GM19463 (cell line): ENCODE results near the gene GJA10.
A peak's percentile ranks its signal among the peaks of the same experiment; 100 is the strongest.

Source experiments
- ATAC-seq: cut with Tn5 transposase; IDR thresholded peaks from one replicate; pipeline ENCODE4 v1.9.1; 2021; ENCODE audit warnings: mild to moderate bottlenecking, moderate library complexity; ENCODE audit not compliant: unreplicated experiment

GJA10 gene

GRCh38 chr6:89916136-89916920, 22.1 kb downstream of the GJA10 start:
- ATAC-seq, result no peak

- ATAC-seq, result no peak
Measured at GRCh38 chr6:89917216-89917615, 22.9 kb downstream of the GJA10 start.

- ATAC-seq, result no peak
Measured at GRCh38 chr6:89917801-89918366, 23.6 kb downstream of the GJA10 start.

- no peak for ATAC-seq
Measured at GRCh38 chr6:89921197-89921596, 26.9 kb downstream of the GJA10 start.

GRCh38 chr6:89921691-89922090, 27.4 kb downstream of the GJA10 start:
- no peak for ATAC-seq

GRCh38 chr6:89924231-89924630, 30.0 kb downstream of the GJA10 start:
- ATAC-seq, result no peak

- no peak for ATAC-seq
Measured at GRCh38 chr6:89925826-89926225, 31.6 kb downstream of the GJA10 start.

- no peak for ATAC-seq
Measured at GRCh38 chr6:89927264-89927663, 33.0 kb downstream of the GJA10 start.

- no peak for ATAC-seq
Measured at GRCh38 chr6:89927791-89928550, 33.7 kb downstream of the GJA10 start.

- ATAC-seq, result no peak
Measured at GRCh38 chr6:89928604-89929003, 34.3 kb downstream of the GJA10 start.

GRCh38 chr6:89930789-89931188, 36.5 kb downstream of the GJA10 start:
- ATAC-seq, result no peak

GRCh38 chr6:89932245-89932802, 38.1 kb downstream of the GJA10 start:
- no peak for ATAC-seq

- no peak for ATAC-seq
Measured at GRCh38 chr6:89934685-89935366, 40.6 kb downstream of the GJA10 start.

GRCh38 chr6:89936177-89936576, 41.9 kb downstream of the GJA10 start:
- no peak for ATAC-seq

GRCh38 chr6:89938014-89938413, 43.7 kb downstream of the GJA10 start:
- no peak for ATAC-seq

GRCh38 chr6:89939144-89939543, 44.9 kb downstream of the GJA10 start:
- ATAC-seq, result no peak

- ATAC-seq, result peak; percentile 85
Measured at GRCh38 chr6:89940225-89941027, 46.2 kb downstream of the GJA10 start.

GRCh38 chr6:89941031-89941762, 46.9 kb downstream of the GJA10 start:
- no peak for ATAC-seq

- ATAC-seq, result no peak
Measured at GRCh38 chr6:89941763-89942497, 47.7 kb downstream of the GJA10 start.
